ENCODE measurements around the gene C1QA. TPM values are rescaled to one million over a fixed set of nuclear protein-coding genes. Genes with fewer than 3 reads are reported as not detected.

The C1QA gene
- polyA plus RNA-seq, 2 of the 4 experiments (the other 2 are of a cell fraction) = not detected

- TF ChIP-seq HOXA7 (CRISPR knock-in tag; IDR thresholded peaks at IDR 0.05) = no peak
- TF ChIP-seq POLR2A (IDR thresholded peaks at IDR 0.05; ENCODE audit: low read length) = no peak
- no peak for TF ChIP-seq HEYL (CRISPR knock-in tag; IDR thresholded peaks at IDR 0.05)
- no peak for TF ChIP-seq JUN (IDR thresholded peaks at IDR 0.05)
- TF ChIP-seq FOSB (CRISPR knock-in tag; IDR thresholded peaks at IDR 0.05) = no peak
- no peak for TF ChIP-seq SMC3 (IDR thresholded peaks at IDR 0.05)
- TF ChIP-seq USF2 (IDR thresholded peaks at IDR 0.05) = no peak
- no peak for TF ChIP-seq HES2 (IDR thresholded peaks at IDR 0.05)
- TF ChIP-seq RARB (CRISPR knock-in tag; IDR thresholded peaks at IDR 0.05) = no peak
- TF ChIP-seq ZNF302 (CRISPR knock-in tag; IDR thresholded peaks at IDR 0.05) = no peak
- Histone ChIP-seq H3K4me1 (0 out of 3 replicates have a peak, but pooled peaks cover 7% of the 10 kb centered on the region), H3K4me3 (no peak overlapping the region), H3K27ac (no peak overlapping the region), H3K9me3 (no peaks in the 10 kb centered on the region), H3K4me2 (no peak overlapping the region)
- WGBS (ENCODE audit: missing lambda C conversion rate) = 66% methylated on average over 2 of the region's 2 CpGs
- ATAC-seq (no peak), DNase-seq (ENCODE audit: low read depth in 1 of 2, low spot score in 1 of 2) (no peak), FAIRE-seq (no peak)
- ChIA-PET CTCF (interaction anchor here (0.7 to 1.6 kb wide), 4 partner anchors 13 to 277 kb away, joined by 3 to 4 read pairs (median 3); no protein-coding TSS in a partner anchor), POLR2A (no interaction called here)
Measured at GRCh38 chr1:22687191-22687590, 50.8 kb downstream of the C1QA start.

- no peak for ATAC-seq
- TF ChIP-seq RFX5 (IDR thresholded peaks at IDR 0.05) = no peak
- TF ChIP-seq MAX (IDR thresholded peaks at IDR 0.05) = no peak
- TF ChIP-seq RARB (CRISPR knock-in tag; IDR thresholded peaks at IDR 0.05) = no peak
- no peak for TF ChIP-seq RAD21 (conservative IDR thresholded peaks at IDR 0.05 in 1 of 2, IDR thresholded peaks at IDR 0.05 in 1 of 2)
- TF ChIP-seq HOXB5 (CRISPR knock-in tag; IDR thresholded peaks at IDR 0.05) = no peak
- no peak for TF ChIP-seq EHF (CRISPR knock-in tag; IDR thresholded peaks at IDR 0.05)
- TF ChIP-seq ZNF302 (CRISPR knock-in tag; IDR thresholded peaks at IDR 0.05) = no peak
- no peak for TF ChIP-seq CEBPB (IDR thresholded peaks at IDR 0.05)
- no peak for TF ChIP-seq HDAC2 (IDR thresholded peaks at IDR 0.05)
- no peak for TF ChIP-seq ESRRA (IDR thresholded peaks at IDR 0.05; ENCODE audit: borderline replicate concordance, low read length)
- TF ChIP-seq ZFP36 (IDR thresholded peaks at IDR 0.05; ENCODE audit: borderline replicate concordance, partially characterized antibody) = no peak
- no peak for TF ChIP-seq TP53 (CRISPR knock-in tag; IDR thresholded peaks at IDR 0.05)
- TF ChIP-seq PHF8 (IDR thresholded peaks at IDR 0.05; ENCODE audit: borderline replicate concordance, low read depth) = no peak
- TF ChIP-seq HES2 (IDR thresholded peaks at IDR 0.05) = no peak
- no peak for TF ChIP-seq CTCF (IDR thresholded peaks at IDR 0.05)
- no peak for TF ChIP-seq NFE2L2 (conservative IDR thresholded peaks at IDR 0.05; ENCODE audit: low read length)
- TF ChIP-seq JUNB (IDR thresholded peaks at IDR 0.05) = no peak
- no peak for TF ChIP-seq TFCP2L1 (CRISPR knock-in tag; IDR thresholded peaks at IDR 0.05)
- TF ChIP-seq FOSB (CRISPR knock-in tag; IDR thresholded peaks at IDR 0.05) = no peak
- TF ChIP-seq FOSL2 (IDR thresholded peaks at IDR 0.05) = no peak
- no peak for TF ChIP-seq FOSL2 (CRISPR knock-in tag; IDR thresholded peaks at IDR 0.05)
- no peak overlapping the region for H3K4me2 ChIP-seq
- POLR2A ChIA-PET = no interaction called here
- DNase-seq (ENCODE audit: low read depth in 1 of 2, low spot score in 1 of 2) = no peak
- no peak for FAIRE-seq
- 0 out of 3 replicates have a peak, but pooled peaks cover 7% of the 10 kb centered on the region for H3K4me1 ChIP-seq
- CTCF ChIA-PET = interaction anchor here (1.0 kb wide), 1 partner anchor 12 kb away, joined by 3 read pairs; no protein-coding TSS in a partner anchor
- no peaks in the 10 kb centered on the region for H3K9me3 ChIP-seq
- no peak overlapping the region for H3K4me3 ChIP-seq
- H3K27ac ChIP-seq = no peak overlapping the region
Measured at GRCh38 chr1:22688466-22688865, 52.0 kb downstream of the C1QA start.

Small RNA genes within 50 kb of the gene (small RNA-seq; reads per million reads assigned to genes)
- gene MIR6127 = 0 reads per million in 6 experiments

Other genes with a start within 250 kb of the C1QA start
- 6.2 and 10.6 TPM in 2 replicates for gene ZBTB40, start 184.8 kb upstream of the C1QA start, polyA plus RNA-seq (2011; rRNA removed)
- 6.4 to 7.0 TPM (median 7.0 TPM) in 3 replicates for gene ZBTB40, start 184.8 kb upstream of the C1QA start, polyA plus RNA-seq (2017; fragmentation: RNase III; extraction: RNeasy Plus Mini Kit Qiagen cat#74134 plus additional on column Dnase treatment)
- not detected in 2 replicates for gene EPHA8, start 73.1 kb upstream of the C1QA start, polyA plus RNA-seq (2011; rRNA removed)
- gene EPHA8, start 73.1 kb upstream of the C1QA start, polyA plus RNA-seq (2017; fragmentation: RNase III; extraction: RNeasy Plus Mini Kit Qiagen cat#74134 plus additional on column Dnase treatment) = not detected in 3 replicates
- gene C1QC, start 7.0 kb downstream of the C1QA start, polyA plus RNA-seq (2011; rRNA removed) = not detected in 2 replicates
- gene C1QC, start 7.0 kb downstream of the C1QA start, polyA plus RNA-seq (2017; fragmentation: RNase III; extraction: RNeasy Plus Mini Kit Qiagen cat#74134 plus additional on column Dnase treatment) = not detected in 3 replicates
- not detected in 2 replicates for gene C1QB, start 16.6 kb downstream of the C1QA start, polyA plus RNA-seq (2011; rRNA removed)
- not detected in 3 replicates for gene C1QB, start 16.6 kb downstream of the C1QA start, polyA plus RNA-seq (2017; fragmentation: RNase III; extraction: RNeasy Plus Mini Kit Qiagen cat#74134 plus additional on column Dnase treatment)
- gene EPHB2, start 74.2 kb downstream of the C1QA start, polyA plus RNA-seq (2011; rRNA removed) = 13.0 and 15.9 TPM in 2 replicates
- gene EPHB2, start 74.2 kb downstream of the C1QA start, polyA plus RNA-seq (2017; fragmentation: RNase III; extraction: RNeasy Plus Mini Kit Qiagen cat#74134 plus additional on column Dnase treatment) = 31.4 to 35.3 TPM (median 33.8 TPM) in 3 replicates